Neural cell (in vitro differentiated cells): Measurements from ENCODE around the gene AP3S1.

Experiments used
- MXI1 ChIP-seq: fragments of 450-650 bp; conservative IDR thresholded peaks from 2 replicates; pipeline ENCODE4 v1.6.1; 2014; ENCODE audit warnings: antibody characterized with exemption, mild to moderate bottlenecking; ENCODE audit not compliant: poor library complexity, severe bottlenecking
- POLR2AphosphoS5 ChIP-seq: IDR thresholded peaks from 2 replicates; pipeline ENCODE4 v1.6.1; 2012

- no peak for TF ChIP-seq POLR2AphosphoS5
- no peak for TF ChIP-seq MXI1
Measured at GRCh38 chr5:115963566-115963965, 121.8 kb downstream of the AP3S1 start.
